ENCODE measurements around the gene LCOR. TPM values are rescaled to one million over a fixed set of nuclear protein-coding genes. Genes with fewer than 3 reads are reported as not detected.

The LCOR gene
- total and polyA plus RNA-seq, 2 of the 13 experiments (the other 11 are each of a cell fraction or from before 2014, with no cell fraction given), result 12.4 to 23.7 TPM

DNA sequence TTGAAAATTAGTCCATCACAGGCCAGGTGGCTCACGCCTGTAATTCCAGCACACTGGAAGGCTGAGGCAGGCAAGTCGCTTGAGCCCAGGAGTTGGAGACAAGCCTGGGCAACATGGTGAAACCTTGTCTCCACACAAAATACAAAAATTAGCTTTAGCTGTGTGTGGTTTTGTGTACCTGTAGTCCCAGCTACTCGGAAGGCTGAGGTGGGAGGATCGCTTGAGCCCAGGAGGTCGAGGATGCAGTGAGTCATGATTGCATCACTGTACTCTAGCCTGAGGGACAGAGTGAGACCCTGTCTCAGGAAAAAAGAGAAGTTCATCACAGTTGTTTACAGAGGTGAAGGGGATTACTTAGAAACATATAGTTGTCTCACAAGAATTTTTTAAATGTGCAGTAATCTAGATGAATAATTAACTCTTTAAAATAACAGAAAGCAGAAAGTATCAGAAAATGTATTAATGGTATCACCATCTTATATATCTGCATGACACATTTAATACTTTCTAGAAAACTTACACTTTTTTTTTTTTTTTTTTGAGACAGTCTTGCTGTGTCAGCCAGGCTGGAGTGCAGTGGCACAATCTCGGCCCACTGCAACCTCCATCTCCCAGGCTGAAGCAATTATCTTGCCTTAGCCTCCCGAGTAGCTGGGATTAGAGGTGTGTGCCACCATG, 8.9 kb downstream of the LCOR start (continued):
- TF ChIP-seq, protein P1, sequence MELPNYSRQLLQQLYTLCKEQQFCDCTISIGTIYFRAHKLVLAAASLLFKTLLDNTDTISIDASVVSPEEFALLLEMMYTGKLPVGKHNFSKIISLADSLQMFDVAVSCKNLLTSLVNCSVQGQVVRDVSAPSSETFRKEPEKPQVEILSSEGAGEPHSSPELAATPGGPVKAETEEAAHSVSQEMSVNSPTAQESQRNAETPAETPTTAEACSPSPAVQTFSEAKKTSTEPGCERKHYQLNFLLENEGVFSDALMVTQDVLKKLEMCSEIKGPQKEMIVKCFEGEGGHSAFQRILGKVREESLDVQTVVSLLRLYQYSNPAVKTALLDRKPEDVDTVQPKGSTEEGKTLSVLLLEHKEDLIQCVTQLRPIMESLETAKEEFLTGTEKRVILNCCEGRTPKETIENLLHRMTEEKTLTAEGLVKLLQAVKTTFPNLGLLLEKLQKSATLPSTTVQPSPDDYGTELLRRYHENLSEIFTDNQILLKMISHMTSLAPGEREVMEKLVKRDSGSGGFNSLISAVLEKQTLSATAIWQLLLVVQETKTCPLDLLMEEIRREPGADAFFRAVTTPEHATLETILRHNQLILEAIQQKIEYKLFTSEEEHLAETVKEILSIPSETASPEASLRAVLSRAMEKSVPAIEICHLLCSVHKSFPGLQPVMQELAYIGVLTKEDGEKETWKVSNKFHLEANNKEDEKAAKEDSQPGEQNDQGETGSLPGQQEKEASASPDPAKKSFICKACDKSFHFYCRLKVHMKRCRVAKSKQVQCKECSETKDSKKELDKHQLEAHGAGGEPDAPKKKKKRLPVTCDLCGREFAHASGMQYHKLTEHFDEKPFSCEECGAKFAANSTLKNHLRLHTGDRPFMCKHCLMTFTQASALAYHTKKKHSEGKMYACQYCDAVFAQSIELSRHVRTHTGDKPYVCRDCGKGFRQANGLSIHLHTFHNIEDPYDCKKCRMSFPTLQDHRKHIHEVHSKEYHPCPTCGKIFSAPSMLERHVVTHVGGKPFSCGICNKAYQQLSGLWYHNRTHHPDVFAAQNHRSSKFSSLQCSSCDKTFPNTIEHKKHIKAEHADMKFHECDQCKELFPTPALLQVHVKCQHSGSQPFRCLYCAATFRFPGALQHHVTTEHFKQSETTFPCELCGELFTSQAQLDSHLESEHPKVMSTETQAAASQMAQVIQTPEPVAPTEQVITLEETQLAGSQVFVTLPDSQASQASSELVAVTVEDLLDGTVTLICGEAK (IDR thresholded peaks at IDR 0.05), result no peak
- TF ChIP-seq, protein P1 (CRISPR knock-in tag; IDR thresholded peaks at IDR 0.05), result no peak
- TF ChIP-seq RCOR2 (CRISPR knock-in tag; IDR thresholded peaks at IDR 0.05) (peak; percentile 85), ZFP82 (CRISPR knock-in tag; IDR thresholded peaks at IDR 0.05; ENCODE audit: borderline replicate concordance) (no peak), SIN3B (IDR thresholded peaks at IDR 0.05; ENCODE audit: low read length) (no peak)
- TF ChIP-seq, protein P2, sequence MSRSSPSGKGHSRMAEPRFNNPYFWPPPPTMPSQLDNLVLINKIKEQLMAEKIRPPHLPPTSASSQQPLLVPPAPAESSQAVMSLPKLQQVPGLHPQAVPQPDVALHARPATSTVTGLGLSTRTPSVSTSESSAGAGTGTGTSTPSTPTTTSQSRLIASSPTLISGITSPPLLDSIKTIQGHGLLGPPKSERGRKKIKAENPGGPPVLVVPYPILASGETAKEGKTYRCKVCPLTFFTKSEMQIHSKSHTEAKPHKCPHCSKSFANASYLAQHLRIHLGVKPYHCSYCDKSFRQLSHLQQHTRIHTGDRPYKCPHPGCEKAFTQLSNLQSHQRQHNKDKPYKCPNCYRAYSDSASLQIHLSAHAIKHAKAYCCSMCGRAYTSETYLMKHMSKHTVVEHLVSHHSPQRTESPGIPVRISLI (CRISPR knock-in tag; IDR thresholded peaks at IDR 0.05; ENCODE audit: borderline replicate concordance), result peak; percentile 26; the same call in 1 of the 2 replicates
- TF ChIP-seq, protein P3, sequence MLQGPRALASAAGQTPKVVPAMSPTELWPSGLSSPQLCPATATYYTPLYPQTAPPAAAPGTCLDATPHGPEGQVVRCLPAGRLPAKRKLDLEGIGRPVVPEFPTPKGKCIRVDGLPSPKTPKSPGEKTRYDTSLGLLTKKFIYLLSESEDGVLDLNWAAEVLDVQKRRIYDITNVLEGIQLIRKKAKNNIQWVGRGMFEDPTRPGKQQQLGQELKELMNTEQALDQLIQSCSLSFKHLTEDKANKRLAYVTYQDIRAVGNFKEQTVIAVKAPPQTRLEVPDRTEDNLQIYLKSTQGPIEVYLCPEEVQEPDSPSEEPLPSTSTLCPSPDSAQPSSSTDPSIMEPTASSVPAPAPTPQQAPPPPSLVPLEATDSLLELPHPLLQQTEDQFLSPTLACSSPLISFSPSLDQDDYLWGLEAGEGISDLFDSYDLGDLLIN (CRISPR knock-in tag; IDR thresholded peaks at IDR 0.05; ENCODE audit: borderline replicate concordance), result no peak
- TF ChIP-seq, protein P4, sequence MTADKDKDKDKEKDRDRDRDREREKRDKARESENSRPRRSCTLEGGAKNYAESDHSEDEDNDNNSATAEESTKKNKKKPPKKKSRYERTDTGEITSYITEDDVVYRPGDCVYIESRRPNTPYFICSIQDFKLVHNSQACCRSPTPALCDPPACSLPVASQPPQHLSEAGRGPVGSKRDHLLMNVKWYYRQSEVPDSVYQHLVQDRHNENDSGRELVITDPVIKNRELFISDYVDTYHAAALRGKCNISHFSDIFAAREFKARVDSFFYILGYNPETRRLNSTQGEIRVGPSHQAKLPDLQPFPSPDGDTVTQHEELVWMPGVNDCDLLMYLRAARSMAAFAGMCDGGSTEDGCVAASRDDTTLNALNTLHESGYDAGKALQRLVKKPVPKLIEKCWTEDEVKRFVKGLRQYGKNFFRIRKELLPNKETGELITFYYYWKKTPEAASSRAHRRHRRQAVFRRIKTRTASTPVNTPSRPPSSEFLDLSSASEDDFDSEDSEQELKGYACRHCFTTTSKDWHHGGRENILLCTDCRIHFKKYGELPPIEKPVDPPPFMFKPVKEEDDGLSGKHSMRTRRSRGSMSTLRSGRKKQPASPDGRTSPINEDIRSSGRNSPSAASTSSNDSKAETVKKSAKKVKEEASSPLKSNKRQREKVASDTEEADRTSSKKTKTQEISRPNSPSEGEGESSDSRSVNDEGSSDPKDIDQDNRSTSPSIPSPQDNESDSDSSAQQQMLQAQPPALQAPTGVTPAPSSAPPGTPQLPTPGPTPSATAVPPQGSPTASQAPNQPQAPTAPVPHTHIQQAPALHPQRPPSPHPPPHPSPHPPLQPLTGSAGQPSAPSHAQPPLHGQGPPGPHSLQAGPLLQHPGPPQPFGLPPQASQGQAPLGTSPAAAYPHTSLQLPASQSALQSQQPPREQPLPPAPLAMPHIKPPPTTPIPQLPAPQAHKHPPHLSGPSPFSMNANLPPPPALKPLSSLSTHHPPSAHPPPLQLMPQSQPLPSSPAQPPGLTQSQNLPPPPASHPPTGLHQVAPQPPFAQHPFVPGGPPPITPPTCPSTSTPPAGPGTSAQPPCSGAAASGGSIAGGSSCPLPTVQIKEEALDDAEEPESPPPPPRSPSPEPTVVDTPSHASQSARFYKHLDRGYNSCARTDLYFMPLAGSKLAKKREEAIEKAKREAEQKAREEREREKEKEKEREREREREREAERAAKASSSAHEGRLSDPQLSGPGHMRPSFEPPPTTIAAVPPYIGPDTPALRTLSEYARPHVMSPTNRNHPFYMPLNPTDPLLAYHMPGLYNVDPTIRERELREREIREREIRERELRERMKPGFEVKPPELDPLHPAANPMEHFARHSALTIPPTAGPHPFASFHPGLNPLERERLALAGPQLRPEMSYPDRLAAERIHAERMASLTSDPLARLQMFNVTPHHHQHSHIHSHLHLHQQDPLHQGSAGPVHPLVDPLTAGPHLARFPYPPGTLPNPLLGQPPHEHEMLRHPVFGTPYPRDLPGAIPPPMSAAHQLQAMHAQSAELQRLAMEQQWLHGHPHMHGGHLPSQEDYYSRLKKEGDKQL (CRISPR knock-in tag; IDR thresholded peaks at IDR 0.05; ENCODE audit: low read depth), result 0 out of 2 replicates have a peak, but pooled peaks have one; percentile 45
- TF ChIP-seq, protein P5, sequence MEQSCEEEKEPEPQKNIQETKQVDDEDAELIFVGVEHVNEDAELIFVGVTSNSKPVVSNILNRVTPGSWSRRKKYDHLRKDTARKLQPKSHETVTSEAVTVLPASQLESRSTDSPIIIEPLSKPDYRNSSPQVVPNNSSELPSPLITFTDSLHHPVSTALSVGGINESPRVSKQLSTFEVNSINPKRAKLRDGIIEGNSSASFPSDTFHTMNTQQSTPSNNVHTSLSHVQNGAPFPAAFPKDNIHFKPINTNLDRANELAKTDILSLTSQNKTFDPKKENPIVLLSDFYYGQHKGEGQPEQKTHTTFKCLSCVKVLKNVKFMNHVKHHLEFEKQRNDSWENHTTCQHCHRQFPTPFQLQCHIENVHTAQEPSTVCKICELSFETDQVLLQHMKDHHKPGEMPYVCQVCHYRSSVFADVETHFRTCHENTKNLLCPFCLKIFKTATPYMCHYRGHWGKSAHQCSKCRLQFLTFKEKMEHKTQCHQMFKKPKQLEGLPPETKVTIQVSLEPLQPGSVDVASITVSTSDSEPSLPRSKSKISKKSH (CRISPR knock-in tag; IDR thresholded peaks at IDR 0.05; ENCODE audit: borderline replicate concordance), result no peak
